Pancreas (tissue), 10 donors: ENCODE measurements around the gene MYEF2. TPM values are rescaled to one million over a fixed set of nuclear protein-coding genes. Genes with fewer than 3 reads are reported as not detected.

Experiments used
- ATAC-seq, 4 donors: fragments of 200-7000 bp; cut with Tn5 transposase; one replicate each; pipeline versions ENCODE4 v1.8.0 to v1.9.1; 2020; ENCODE audit warnings: mild to moderate bottlenecking in 4 of 4, moderate library complexity in 4 of 4
- DNase-seq, 6 donors: peaks; one replicate each; pipeline ENCODE4 v3.0.0-alpha.2; 2020
- FAIRE-seq: peaks from 2 replicates; lab custom pipeline; 2012; peaks lifted over from hg19 to GRCh38; lab: Jason Lieb, UNC
- H3K27ac ChIP-seq, 4 donors: fragments of 200-600 bp; sonication (generic); 1 replicate in 3 of 4; 2 replicates in 1 of 4; pipeline versions ENCODE4 v1.5.0 to v1.8.0; 2020
- H3K27me3 ChIP-seq, 4 donors: fragments of 200-600 bp; one replicate each; pipeline ENCODE4 v1.8.0; 2021
- H3K36me3 ChIP-seq, 3 donors: fragments of 200-600 bp; sonication (generic) in 1 of 3; one replicate each; pipeline versions ENCODE4 v1.5.0 to v1.8.0; 2020 to 2021
- H3K4me1 ChIP-seq, 3 donors: fragments of 200-600 bp; one replicate each; pipeline ENCODE4 v1.8.0; 2021
- H3K4me3 ChIP-seq, 4 donors: fragments of 200-600 bp; sonication (generic) in 2 of 4; one replicate each; pipeline versions ENCODE4 v1.5.0 to v1.8.0; 2020 to 2021
- H3K9me3 ChIP-seq, 4 donors: fragments of 200-600 bp; one replicate each; pipeline ENCODE4 v1.8.0; 2021
- CTCF ChIP-seq, 4 donors: fragments of 200-600 bp; sonication (generic) in 3 of 4; IDR thresholded peaks; one replicate each; pipeline versions ENCODE4 v1.5.0 to v1.8.0; 2021; ENCODE audit warnings: antibody characterized with exemption in 4 of 4
- WGBS, 2 donors: extraction: QIAGEN DNeasy Blood & Tissue Kit; methylation state at CpG; one replicate each; pipeline ENCODE4 v1.1.7; 2013; 5-methylcytosine and 5-hydroxymethylcytosine counted together
- intact Hi-C, 3 donors: fragments of 100-400 bp; cut with DNase I; formaldehyde crosslinking; loops; one replicate each; pipeline versions ENCODE4 v1.11.1 to v1.14.2; 2022
- polyA plus RNA-seq, 2 donors: library from polyadenylated mRNA; stranded (reverse); fragments of 200-250 nt; gene quantifications; one replicate each; pipeline ENCODE4 v1.2.3, GENCODE V29; 2013
- total RNA-seq, 6 donors: library from RNA; stranded (reverse); fragmentation: NEBNext Ultra II Directional in 4 of 6; extraction: Animal tissue kit (Norgen Biotek cat#: 25700) in 4 of 6; gene quantifications; one replicate each; pipeline versions ENCODE4 v1.2.1 to v1.2.4, GENCODE V29; 2021 to 2023
- donor health status: healthy with polysubstance abuse.
- donor health status: DM: no; HTN: no; CAD: no; lungs with moderate emphysema.
- donor health status: DM: no; HTN: no; CAD: no.
- donor health status: control.
- donor health status: control.
- donor health status: Bipolar disorder and iron deficiency.
- donor health status: DM: yes; HTN: yes; CAD: no.
- donor health status: DM: no; HTN: no; CAD: no.
- donor health status: DM: no; HTN: no; CAD: no.
- donor health status: DM: yes; HTN: yes; CAD: no.

Gene MYEF2
- total and polyA plus RNA-seq, 8 donors: 10.5 to 28.0 (median 15.3) TPM

GRCh38 chr15:48177383-48177765 lies 721 bp downstream of the MYEF2 start:
- ATAC-seq: peak; percentile 80 to 89 (median 84)
- no peaks in the 10 kb centered on the region for H3K36me3 ChIP-seq
- H3K9me3 ChIP-seq: no peaks in the 10 kb centered on the region
- H3K27me3 ChIP-seq: peaks cover 0 to 2% (median 0%) of the 10 kb centered on the region in 4 donors
- peaks cover 0 to 7% (median 7%) of the 10 kb centered on the region in 3 donors for H3K4me1 ChIP-seq
- TF ChIP-seq CTCF (IDR thresholded peaks at IDR 0.05): no peak
- 2 to 4% methylated on average over 10 of the region's 10 CpGs for WGBS, 2 donors
- intact Hi-C loops: no loop called here
- no peak for DNase-seq
- peak overlapping the region; percentile 40 to 85 (median 63) for H3K4me3 ChIP-seq
- no peak for FAIRE-seq
- H3K27ac ChIP-seq: peak overlapping the region; percentile 61 to 83 (median 70)

- Histone ChIP-seq H3K27me3 (no peaks in the 10 kb centered on the region), H3K4me3 (peak overlapping the region; percentile 40 to 85 (median 63)), H3K4me1 (peaks cover 0 to 7% (median 7%) of the 10 kb centered on the region in 3 donors), H3K36me3 (no peaks in the 10 kb centered on the region), H3K9me3 (no peaks in the 10 kb centered on the region), H3K27ac (peak overlapping the region in 1 of 4 donors; percentile 66)
- 64 to 66% methylated on average over 2 of the region's 2 CpGs for WGBS, 2 donors
- DNase-seq: no peak
- TF ChIP-seq CTCF (IDR thresholded peaks at IDR 0.05): no peak
- no peak for ATAC-seq
- intact Hi-C loops: no loop called here
- FAIRE-seq: no peak
These were observed 1.1 kb downstream of the MYEF2 start for GRCh38 chr15:48176957-48177356.

GRCh38 chr15:48176112-48176511 lies 2.0 kb downstream of the MYEF2 start:
- 86 to 89% methylated on average over 4 of the region's 4 CpGs for WGBS, 2 donors
- FAIRE-seq: no peak
- Histone ChIP-seq H3K4me3 (no peak overlapping the region), H3K36me3 (no peaks in the 10 kb centered on the region), H3K9me3 (no peaks in the 10 kb centered on the region), H3K27me3 (no peaks in the 10 kb centered on the region), H3K4me1 (peaks cover 0 to 7% (median 7%) of the 10 kb centered on the region in 3 donors), H3K27ac (no peak overlapping the region)
- ATAC-seq: no peak
- no peak for DNase-seq
- no peak for TF ChIP-seq CTCF (IDR thresholded peaks at IDR 0.05)
- intact Hi-C loops: no loop called here

GRCh38 chr15:48175126-48175525 lies 3.0 kb downstream of the MYEF2 start:
- intact Hi-C loops: no loop called here
- H3K4me1 ChIP-seq: peaks cover 0 to 7% (median 7%) of the 10 kb centered on the region in 3 donors
- H3K4me3 ChIP-seq: no peak overlapping the region
- H3K9me3 ChIP-seq: no peaks in the 10 kb centered on the region
- no peak for TF ChIP-seq CTCF (IDR thresholded peaks at IDR 0.05)
- no peak for ATAC-seq
- H3K36me3 ChIP-seq: no peaks in the 10 kb centered on the region
- DNase-seq: no peak
- H3K27ac ChIP-seq: no peak overlapping the region
- WGBS, 2 donors: 96 to 98% methylated on average over 3 of the region's 3 CpGs
- H3K27me3 ChIP-seq: no peaks in the 10 kb centered on the region
- FAIRE-seq: no peak

GRCh38 chr15:48170981-48171380 lies 7.1 kb downstream of the MYEF2 start:
- intact Hi-C loops: no loop called here
- FAIRE-seq (no peak), DNase-seq (no peak), ATAC-seq (no peak)
- Histone ChIP-seq H3K4me3 (no peak overlapping the region), H3K27me3 (no peaks in the 10 kb centered on the region), H3K4me1 (no peaks in the 10 kb centered on the region), H3K36me3 (no peaks in the 10 kb centered on the region), H3K9me3 (no peaks in the 10 kb centered on the region), H3K27ac (no peak overlapping the region)
- no peak for TF ChIP-seq CTCF (IDR thresholded peaks at IDR 0.05)
- 77 to 97% methylated on average over 1 of the region's 1 CpG for WGBS, 2 donors
